PC-3 (cell line): ENCODE measurements around the gene APBA1. TPM values are rescaled to one million over a fixed set of nuclear protein-coding genes. Genes with fewer than 3 reads are reported as not detected.

Experiments
- ATAC-seq: fragments of 200-7000 bp; cut with Tn5 transposase; 2 replicates; pipeline ENCODE4 v1.9.1; 2020; ENCODE audit warnings: mild to moderate bottlenecking, moderate library complexity
- BruUV-seq: library from RNA; stranded (reverse); fragments of 400-500 nt; replicated peaks from 2 replicates; lab custom pipeline; 2021; lab: Mats Ljungman, UMichigan
- CTCF ChIA-PET: fragments of 300-600 bp; sonication (Branson Sonifier 250); formaldehyde crosslinking; loops from one replicate; lab custom pipeline; 2022; ENCODE audit warnings: antibody characterized with exemption; lab: Charles Lee
- POLR2A ChIA-PET: fragments of 300-600 bp; sonication (Branson Sonifier 250); formaldehyde crosslinking; loops from one replicate; lab custom pipeline; 2022; ENCODE audit warnings: antibody characterized with exemption; ENCODE audit not compliant: unreplicated experiment; lab: Charles Lee
- DNase-seq: peaks from one replicate; pipeline ENCODE4 v3.0.0-alpha.2; 2015
- H2AFZ ChIP-seq: fragments of 300-600 bp; sonication (generic); 2 replicates; pipeline ENCODE4 v1.6.0; 2016; ENCODE audit warnings: antibody characterized with exemption, low read length
- H3F3A ChIP-seq: fragments of 300-600 bp; sonication (generic); one replicate; pipeline ENCODE4 v1.6.0; 2017; ENCODE audit warnings: antibody characterized with exemption, low read length, control low read depth, mild to moderate bottlenecking; ENCODE audit not compliant: unreplicated experiment
- H3K27ac ChIP-seq: fragments of 300-600 bp; sonication (generic); 2 replicates; pipeline ENCODE4 v1.5.1; 2016; ENCODE audit warnings: mild to moderate bottlenecking, low read length
- H3K27me3 ChIP-seq: fragments of 300-600 bp; sonication (generic); 2 replicates; pipeline ENCODE4 v1.6.1; 2016; ENCODE audit warnings: low read length, mixed read lengths
- H3K36me3 ChIP-seq: fragments of 300-600 bp; sonication (generic); 2 replicates; pipeline ENCODE4 v1.6.1; 2016; ENCODE audit warnings: low read depth, mixed run types, low read length, mixed read lengths
- H3K4me1 ChIP-seq: fragments of 300-600 bp; sonication (generic); 2 replicates; pipeline ENCODE4 v1.5.1; 2016; ENCODE audit warnings: low read length; ENCODE audit not compliant: insufficient read depth
- H3K4me2 ChIP-seq: fragments of 300-600 bp; sonication (generic); 2 replicates; pipeline ENCODE4 v1.6.0; 2016; ENCODE audit warnings: low read length
- H3K4me3 ChIP-seq: fragments of 300-600 bp; sonication (generic); 2 replicates; pipeline ENCODE4 v1.5.1; 2016; ENCODE audit warnings: mild to moderate bottlenecking, low read length, mixed read lengths
- H3K79me2 ChIP-seq: fragments of 300-600 bp; sonication (generic); 2 replicates; pipeline ENCODE4 v1.6.1; 2017; ENCODE audit warnings: low read length, mixed read lengths
- H3K9ac ChIP-seq: fragments of 300-600 bp; sonication (generic); 2 replicates; pipeline ENCODE4 v1.6.0; 2016; ENCODE audit warnings: mild to moderate bottlenecking, low read length
- H3K9me2 ChIP-seq: fragments of 300-600 bp; sonication (generic); replicated peaks from 2 replicates; pipeline ENCODE4 v1.6.1; 2016; ENCODE audit warnings: mixed run types, low read length, mixed read lengths
- H3K9me3 ChIP-seq: fragments of 300-600 bp; sonication (generic); 2 replicates; pipeline ENCODE4 v1.6.1; 2016; ENCODE audit warnings: low read length, mixed read lengths
- H4K20me1 ChIP-seq: fragments of 300-600 bp; sonication (generic); 2 replicates; pipeline ENCODE4 v1.6.1; 2016; ENCODE audit warnings: low read length, mixed read lengths
- CTCF ChIP-seq: fragments of 300-600 bp; sonication (generic); conservative IDR thresholded peaks from 2 replicates; pipeline ENCODE4 v1.5.1; 2017; ENCODE audit warnings: antibody characterized with exemption, low read depth, mild to moderate bottlenecking, low read length
- EZH2 ChIP-seq: fragments of 300-600 bp; sonication (generic); IDR thresholded peaks from one replicate; pipeline ENCODE4 v1.6.1; 2017; ENCODE audit warnings: antibody characterized with exemption, mild to moderate bottlenecking, low read length; ENCODE audit not compliant: unreplicated experiment
- EZH2phosphoT487 ChIP-seq: fragments of 300-600 bp; sonication (generic); IDR thresholded peaks from 2 replicates; pipeline ENCODE4 v1.6.1; 2018; ENCODE audit warnings: mild to moderate bottlenecking, antibody characterized with exemption, low read length, borderline replicate concordance
- intact Hi-C: fragments of 100-400 bp; cut with micrococcal nuclease; formaldehyde crosslinking; loops from 2 replicates; pipeline ENCODE4 v1.9.0; 2023
- total RNA-seq: library from RNA; depleted of rRNA; stranded (reverse); fragments of >200 nt; gene quantifications from 2 replicates; pipeline ENCODE4 v1.2.3, GENCODE V29; 2014

APBA1 gene
- total RNA-seq, 1 experiment from 2014 or later = 0.07 TPM

GRCh38 chr9:69653261-69653660, 18.9 kb downstream of the APBA1 start:
- Histone ChIP-seq H2AFZ (no peak overlapping the region), H3K4me1 (no peaks in the 10 kb centered on the region), H3F3A (no peaks in the 10 kb centered on the region), H3K36me3 (no peaks in the 10 kb centered on the region), H3K9me3 (no peaks in the 10 kb centered on the region), H4K20me1 (no peaks in the 10 kb centered on the region), H3K79me2 (no peaks in the 10 kb centered on the region), H3K27me3 (no peaks in the 10 kb centered on the region), H3K27ac (no peak overlapping the region), H3K9me2 (no peaks in the 10 kb centered on the region), H3K4me2 (no peak overlapping the region), H3K9ac (no peak overlapping the region), H3K4me3 (no peak overlapping the region)
- no peak for ATAC-seq
- no peak for TF ChIP-seq EZH2
- TF ChIP-seq EZH2phosphoT487 = no peak
- no peak for TF ChIP-seq CTCF
- no peak for DNase-seq
- ChIA-PET CTCF (no interaction called here), POLR2A (no interaction called here)
- BruUV-seq = no TSS peak
- intact Hi-C loops = no loop called here

- no peak overlapping the region for H3K27ac ChIP-seq
- no peaks in the 10 kb centered on the region for H3K79me2 ChIP-seq
- ChIA-PET CTCF (no interaction called here), POLR2A (no interaction called here)
- no peaks in the 10 kb centered on the region for H3K9me3 ChIP-seq
- no peaks in the 10 kb centered on the region for H4K20me1 ChIP-seq
- H3K9me2 ChIP-seq = no peaks in the 10 kb centered on the region
- peaks cover 4% of the 10 kb centered on the region; the same call in 1 of the 2 replicates for H3K27me3 ChIP-seq
- H3K4me1 ChIP-seq = no peaks in the 10 kb centered on the region
- H3F3A ChIP-seq = no peaks in the 10 kb centered on the region
- no TSS peak for BruUV-seq
- intact Hi-C loops = no loop called here
- ATAC-seq = no peak
- no peak overlapping the region for H3K4me2 ChIP-seq
- H3K9ac ChIP-seq = no peak overlapping the region
- no peak overlapping the region for H3K4me3 ChIP-seq
- TF ChIP-seq EZH2 (no peak), EZH2phosphoT487 (no peak), CTCF (no peak)
- no peaks in the 10 kb centered on the region for H3K36me3 ChIP-seq
- DNase-seq = no peak
- no peak overlapping the region for H2AFZ ChIP-seq
Observed at GRCh38 chr9:69649566-69650250, 22.5 kb downstream of the APBA1 start.

- no TSS peak for BruUV-seq
- no peaks in the 10 kb centered on the region for H3F3A ChIP-seq
- H3K9me3 ChIP-seq = no peaks in the 10 kb centered on the region
- H3K79me2 ChIP-seq = no peaks in the 10 kb centered on the region
- ATAC-seq (no peak), DNase-seq (no peak)
- H3K9me2 ChIP-seq = no peaks in the 10 kb centered on the region
- ChIA-PET POLR2A (no interaction called here), CTCF (no interaction called here)
- H2AFZ ChIP-seq = no peak overlapping the region
- H3K4me2 ChIP-seq = no peak overlapping the region
- TF ChIP-seq CTCF (no peak), EZH2 (no peak), EZH2phosphoT487 (no peak)
- H3K27ac ChIP-seq = no peak overlapping the region
- H3K36me3 ChIP-seq = no peaks in the 10 kb centered on the region
- no peak overlapping the region for H3K4me3 ChIP-seq
- no peak overlapping the region for H3K9ac ChIP-seq
- H3K27me3 ChIP-seq = peaks cover 4% of the 10 kb centered on the region; the same call in 1 of the 2 replicates
- intact Hi-C loops = no loop called here
- H3K4me1 ChIP-seq = no peaks in the 10 kb centered on the region
- H4K20me1 ChIP-seq = no peaks in the 10 kb centered on the region
Observed at GRCh38 chr9:69647804-69648203, 24.4 kb downstream of the APBA1 start.
